ENCODE data around the gene CAPN10. TPM values are rescaled to one million over a fixed set of nuclear protein-coding genes. Genes with fewer than 3 reads are reported as not detected.

The CAPN10 gene
- total RNA-seq, 1 experiment from 2014 or later: 27.8 TPM

GRCh38 chr2:240643093-240643810 is 56.7 kb downstream of the CAPN10 start:
- DNase-seq: no peak
- CTCF ChIA-PET: no interaction called here

GRCh38 chr2:240643811-240644150 is 57.2 kb downstream of the CAPN10 start:
- H3K36me3 ChIP-seq (ENCODE audit: control insufficient read depth, insufficient read depth, low read length): no peaks in the 10 kb centered on the region
- peaks cover 6% of the 10 kb centered on the region for H3K27me3 Mint-ChIP-seq (ENCODE audit: insufficient read depth, unreplicated experiment)
- TF ChIP-seq CTCF (IDR thresholded peaks at IDR 0.05; ENCODE audit: insufficient read depth in 1 of 2, low read depth in 1 of 2, low read length in 1 of 2, severe bottlenecking in 1 of 2, unreplicated experiment in 1 of 2): no peak
- no peaks in the 10 kb centered on the region for H3K9me3 Mint-ChIP-seq (ENCODE audit: unreplicated experiment)
- no peaks in the 10 kb centered on the region for H3K4me1 ChIP-seq
- no peaks in the 10 kb centered on the region for H3K27me3 ChIP-seq (replicated peaks; ENCODE audit: control insufficient read depth, insufficient read depth, low read length)
- H3K4me3 ChIP-seq (ENCODE audit: low read depth, low read length): no peak overlapping the region
- H3K36me3 Mint-ChIP-seq (ENCODE audit: insufficient read depth, unreplicated experiment): no peaks in the 10 kb centered on the region
- POLR2A ChIA-PET: no interaction called here
- BruUV-seq (replicated peaks): no TSS peak
- H3K4me3 Mint-ChIP-seq (ENCODE audit: unreplicated experiment): no peak overlapping the region
- intact Hi-C loops (cut with micrococcal nuclease; ENCODE audit: unreplicated experiment): loop anchor here (10.0 kb wide), 1 partner anchor 61 kb away; no protein-coding TSS in a partner anchor
- H3K4me1 Mint-ChIP-seq (ENCODE audit: low read depth, unreplicated experiment): no peaks in the 10 kb centered on the region
- no peak for DNase-seq
- H3K27ac Mint-ChIP-seq (ENCODE audit: unreplicated experiment): no peak overlapping the region
- CTCF ChIA-PET: no interaction called here
- H3K9me3 ChIP-seq: no peaks in the 10 kb centered on the region

More at GRCh38 chr2:240643093-240643810, 56.7 kb downstream of the CAPN10 start:
- no peaks in the 10 kb centered on the region for H3K27me3 ChIP-seq (replicated peaks; ENCODE audit: control insufficient read depth, insufficient read depth, low read length)
- no peaks in the 10 kb centered on the region for H3K9me3 ChIP-seq
- Mint-ChIP-seq H3K4me1 (ENCODE audit: low read depth, unreplicated experiment) (no peaks in the 10 kb centered on the region), H3K27ac (ENCODE audit: unreplicated experiment) (no peak overlapping the region), H3K36me3 (ENCODE audit: insufficient read depth, unreplicated experiment) (no peaks in the 10 kb centered on the region), H3K4me3 (ENCODE audit: unreplicated experiment) (no peak overlapping the region), H3K9me3 (ENCODE audit: unreplicated experiment) (no peaks in the 10 kb centered on the region), H3K27me3 (ENCODE audit: insufficient read depth, unreplicated experiment) (peaks cover 6% of the 10 kb centered on the region)
- TF ChIP-seq CTCF (IDR thresholded peaks at IDR 0.05; ENCODE audit: insufficient read depth in 1 of 2, low read depth in 1 of 2, low read length in 1 of 2, severe bottlenecking in 1 of 2, unreplicated experiment in 1 of 2): no peak
- BruUV-seq (replicated peaks): no TSS peak
- no peak overlapping the region for H3K4me3 ChIP-seq (ENCODE audit: low read depth, low read length)
- no peaks in the 10 kb centered on the region for H3K36me3 ChIP-seq (ENCODE audit: control insufficient read depth, insufficient read depth, low read length)
- intact Hi-C loops (cut with micrococcal nuclease; ENCODE audit: unreplicated experiment): loop anchor here (10.0 kb wide), 1 partner anchor 62 kb away; no protein-coding TSS in a partner anchor
- POLR2A ChIA-PET: no interaction called here
- H3K4me1 ChIP-seq: no peaks in the 10 kb centered on the region

DNA sequence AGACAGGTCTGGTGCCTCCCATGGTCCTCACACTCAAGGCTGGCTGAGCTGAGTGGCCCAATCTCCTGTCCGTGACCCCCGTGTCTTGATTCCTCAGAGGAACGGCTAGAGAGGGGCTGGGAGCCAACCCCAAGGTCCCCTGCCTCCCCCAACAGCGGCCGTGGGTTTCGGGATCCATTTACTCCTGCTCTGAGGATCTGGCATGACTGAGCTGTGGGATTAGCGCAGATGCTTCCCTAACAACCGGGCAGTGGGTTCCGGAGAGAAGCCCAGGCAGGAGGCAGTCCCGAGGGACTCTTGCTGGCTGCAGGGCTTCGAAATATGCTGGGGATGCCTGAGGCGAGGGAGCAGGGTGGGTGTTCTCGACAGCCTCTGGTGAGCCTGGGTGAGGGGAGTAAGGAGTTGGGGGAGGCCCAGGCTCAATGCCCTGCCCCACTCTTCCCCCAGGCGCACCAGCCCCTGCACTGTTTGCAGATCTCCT is 57.7 kb downstream of the CAPN10 start:
- no peak for DNase-seq
- no peak overlapping the region for H3K4me3 ChIP-seq (ENCODE audit: low read depth, low read length)
- CTCF ChIA-PET: no interaction called here
- no peaks in the 10 kb centered on the region for H3K4me1 ChIP-seq
- no peak overlapping the region for H3K4me3 Mint-ChIP-seq (ENCODE audit: unreplicated experiment)
- H3K36me3 Mint-ChIP-seq (ENCODE audit: insufficient read depth, unreplicated experiment): no peaks in the 10 kb centered on the region
- peaks cover 6% of the 10 kb centered on the region for H3K27me3 Mint-ChIP-seq (ENCODE audit: insufficient read depth, unreplicated experiment)
- no peaks in the 10 kb centered on the region for H3K4me1 Mint-ChIP-seq (ENCODE audit: low read depth, unreplicated experiment)
- no peaks in the 10 kb centered on the region for H3K9me3 ChIP-seq
- no peak for TF ChIP-seq CTCF (IDR thresholded peaks at IDR 0.05; ENCODE audit: insufficient read depth in 1 of 2, low read depth in 1 of 2, low read length in 1 of 2, severe bottlenecking in 1 of 2, unreplicated experiment in 1 of 2)
- H3K36me3 ChIP-seq (ENCODE audit: control insufficient read depth, insufficient read depth, low read length): no peaks in the 10 kb centered on the region
- H3K9me3 Mint-ChIP-seq (ENCODE audit: unreplicated experiment): no peaks in the 10 kb centered on the region
- no peak overlapping the region for H3K27ac Mint-ChIP-seq (ENCODE audit: unreplicated experiment)
- no peaks in the 10 kb centered on the region for H3K27me3 ChIP-seq (replicated peaks; ENCODE audit: control insufficient read depth, insufficient read depth, low read length)
- POLR2A ChIA-PET: no interaction called here
- BruUV-seq (replicated peaks): no TSS peak
- intact Hi-C loops (cut with micrococcal nuclease; ENCODE audit: unreplicated experiment): loop anchor here (10.0 kb wide), 1 partner anchor 61 kb away; no protein-coding TSS in a partner anchor
